NCI-H2029 treated with DMSO at 0.1 percent for 48 hours (cell line): ENCODE measurements around the gene KCNK5.

ENCODE experiments used
- DNase-seq: peaks from one replicate; lab custom pipeline; 2025; lab: John Stamatoyannopoulos, UW

KCNK5 gene

GRCh38 chr6:39240155-39240757 is 11.0 kb upstream of the KCNK5 start:
- DNase-seq: no peak

GRCh38 chr6:39239527-39240154 is 10.4 kb upstream of the KCNK5 start:
- DNase-seq: no peak

GRCh38 chr6:39236742-39237141 is 7.5 kb upstream of the KCNK5 start:
- DNase-seq: no peak

- no peak for DNase-seq
These were observed 4.1 kb upstream of the KCNK5 start for GRCh38 chr6:39233333-39233732.

GRCh38 chr6:39231521-39232243 is 2.4 kb upstream of the KCNK5 start:
- DNase-seq: no peak

GRCh38 chr6:39230654-39231035 is 1.4 kb upstream of the KCNK5 start:
- DNase-seq: no peak

GRCh38 chr6:39228111-39228971 is 934 bp downstream of the KCNK5 start:
- no peak for DNase-seq

- no peak for DNase-seq
These were observed 1.8 kb downstream of the KCNK5 start for GRCh38 chr6:39227476-39227875.

- no peak for DNase-seq
These were observed 2.5 kb downstream of the KCNK5 start for GRCh38 chr6:39226639-39227329.

GRCh38 chr6:39225946-39226437 is 3.3 kb downstream of the KCNK5 start:
- DNase-seq: no peak

GRCh38 chr6:39225543-39225942 is 3.7 kb downstream of the KCNK5 start:
- no peak for DNase-seq

GRCh38 chr6:39224523-39225182 is 4.6 kb downstream of the KCNK5 start:
- no peak for DNase-seq

- peak; percentile 58 for DNase-seq
These were observed 5.3 kb downstream of the KCNK5 start for GRCh38 chr6:39224011-39224410.

- DNase-seq: no peak
These were observed 5.7 kb downstream of the KCNK5 start for GRCh38 chr6:39223555-39223954.

GRCh38 chr6:39223061-39223460 is 6.2 kb downstream of the KCNK5 start:
- DNase-seq: no peak

GRCh38 chr6:39221779-39222641 is 7.3 kb downstream of the KCNK5 start:
- no peak for DNase-seq

- DNase-seq: no peak
These were observed 8.2 kb downstream of the KCNK5 start for GRCh38 chr6:39221115-39221514.

- no peak for DNase-seq
These were observed 10.3 kb downstream of the KCNK5 start for GRCh38 chr6:39218868-39219567.

- no peak for DNase-seq
These were observed 12.0 kb downstream of the KCNK5 start for GRCh38 chr6:39217177-39217864.
